Caco-2 (cell line): ENCODE measurements around the gene NDEL1. TPM values are rescaled to one million over a fixed set of nuclear protein-coding genes. Genes with fewer than 3 reads are reported as not detected.

ENCODE experiments used
- BruUV-seq: library from RNA; stranded (reverse); fragments of 400-500 nt; replicated peaks from 2 replicates; lab custom pipeline; 2021; lab: Mats Ljungman, UMichigan
- CTCF ChIA-PET: fragments of 300-600 bp; sonication (Branson Sonifier 250); formaldehyde crosslinking; loops from one replicate; lab custom pipeline; 2022; ENCODE audit warnings: antibody characterized with exemption; lab: Charles Lee
- POLR2A ChIA-PET: fragments of 300-600 bp; sonication (Branson Sonifier 250); formaldehyde crosslinking; loops from one replicate; lab custom pipeline; 2022; ENCODE audit warnings: antibody characterized with exemption; lab: Charles Lee
- DNase-seq, 2 experiments: peaks; one replicate each; pipeline versions ENCODE4 v3.0.0 to v3.0.0-alpha.2; 2020 to 2022
- H3K27me3 ChIP-seq: replicated peaks from 2 replicates; pipeline ENCODE4 v1.6.0; 2011; ENCODE audit warnings: low read length; ENCODE audit not compliant: control insufficient read depth, insufficient read depth
- H3K36me3 ChIP-seq: 2 replicates; pipeline ENCODE4 v1.5.1; 2011; ENCODE audit warnings: low read length; ENCODE audit not compliant: control insufficient read depth, insufficient read depth
- H3K4me1 ChIP-seq: fragments of 250-450 bp; sonication (Bioruptor Pico); 2 replicates; pipeline ENCODE4 v1.5.1; 2020; ENCODE audit warnings: mild to moderate bottlenecking
- H3K4me3 ChIP-seq: 2 replicates; pipeline ENCODE4 v1.5.1; 2011; ENCODE audit warnings: low read depth, mild to moderate bottlenecking, control low read depth, low read length
- H3K9me3 ChIP-seq: fragments of 250-450 bp; sonication (Bioruptor Pico); 2 replicates; pipeline ENCODE4 v1.5.1; 2020; ENCODE audit warnings: mild to moderate bottlenecking, moderate library complexity
- H3K27ac Mint-ChIP-seq: one replicate; pipeline ENCODE4 v1.8.0; 2022; ENCODE audit warnings: mixed read lengths; ENCODE audit not compliant: unreplicated experiment
- H3K27me3 Mint-ChIP-seq: one replicate; pipeline ENCODE4 v1.8.0; 2022; ENCODE audit warnings: mixed read lengths; ENCODE audit not compliant: insufficient read depth, unreplicated experiment
- H3K36me3 Mint-ChIP-seq: one replicate; pipeline ENCODE4 v1.8.0; 2022; ENCODE audit warnings: mild to moderate bottlenecking, mixed read lengths; ENCODE audit not compliant: insufficient read depth, unreplicated experiment
- H3K4me1 Mint-ChIP-seq: one replicate; pipeline ENCODE4 v1.8.0; 2022; ENCODE audit warnings: low read depth, mixed read lengths; ENCODE audit not compliant: unreplicated experiment
- H3K4me3 Mint-ChIP-seq: one replicate; pipeline ENCODE4 v1.8.0; 2022; ENCODE audit warnings: mild to moderate bottlenecking, moderate library complexity, mixed read lengths; ENCODE audit not compliant: unreplicated experiment
- H3K9me3 Mint-ChIP-seq: one replicate; pipeline ENCODE4 v1.8.0; 2022; ENCODE audit warnings: mixed read lengths; ENCODE audit not compliant: unreplicated experiment
- intact Hi-C: fragments of 100-400 bp; cut with micrococcal nuclease; formaldehyde crosslinking; loops from one replicate; pipeline ENCODE4 v1.10.0; 2022; ENCODE audit not compliant: unreplicated experiment
- total RNA-seq: library from RNA; stranded (reverse); gene quantifications from 2 replicates; pipeline ENCODE4 v1.2.3, GENCODE V29; 2022
- TF ChIP-seq, protein P1 (sequence below), 2 experiments: fragments of 200-600 bp in 1 of 2; IDR thresholded peaks; 1 replicate in 1 of 2; 2 replicates in 1 of 2; pipeline versions ENCODE4 v1.5.1 to v1.8.0; 2011 to 2022; ENCODE audit warnings: antibody characterized with exemption in 1 of 2, control low read depth in 1 of 2, inconsistent platforms in 1 of 2, low read depth in 1 of 2, low read length in 1 of 2, mild to moderate bottlenecking in 1 of 2, moderate library complexity in 1 of 2; ENCODE audit not compliant: insufficient read depth in 1 of 2, severe bottlenecking in 1 of 2, unreplicated experiment in 1 of 2

NDEL1 gene
- total RNA-seq, 1 experiment from 2014 or later: 32.2 TPM

DNA sequence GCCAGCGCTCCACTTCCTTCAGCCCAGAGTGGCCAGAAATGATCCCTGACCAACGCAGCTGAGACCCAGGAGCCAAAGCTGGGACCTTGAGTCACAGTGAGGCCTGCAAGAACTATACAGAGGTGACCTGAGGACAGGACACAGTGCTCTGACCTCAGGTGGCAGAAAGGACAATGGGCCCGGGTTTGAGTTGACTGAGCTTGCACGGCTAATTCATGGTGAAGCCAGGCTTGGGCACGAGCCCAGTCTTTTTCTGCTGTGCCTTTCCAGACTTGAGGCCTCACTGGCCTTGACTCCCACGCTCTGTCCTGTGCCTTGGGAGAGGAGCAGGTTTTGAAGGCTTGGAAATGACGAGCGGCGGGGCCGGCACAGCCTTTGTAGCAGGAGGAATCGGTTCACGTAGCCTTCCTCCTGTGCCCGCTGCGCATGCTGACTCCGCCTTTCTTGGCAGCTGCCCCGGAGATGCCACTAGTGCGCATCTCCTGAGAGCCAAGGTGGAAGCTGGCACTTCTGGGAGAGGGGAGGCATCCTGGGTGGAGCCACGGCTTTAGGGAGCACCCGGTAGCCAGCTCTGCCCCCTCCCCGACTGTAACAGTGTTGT lies 34.9 kb downstream of the NDEL1 start:
- Mint-ChIP-seq H3K36me3 (peaks cover 50% of the 10 kb centered on the region), H3K27ac (no peak overlapping the region), H3K4me1 (no peaks in the 10 kb centered on the region), H3K27me3 (no peaks in the 10 kb centered on the region), H3K4me3 (no peak overlapping the region), H3K9me3 (no peaks in the 10 kb centered on the region)
- ChIA-PET CTCF (no interaction called here), POLR2A (no interaction called here)
- Histone ChIP-seq H3K27me3 (no peaks in the 10 kb centered on the region), H3K36me3 (no peaks in the 10 kb centered on the region), H3K9me3 (no peaks in the 10 kb centered on the region), H3K4me3 (no peak overlapping the region), H3K4me1 (no peaks in the 10 kb centered on the region)
- intact Hi-C loops: no loop called here
- TF ChIP-seq, protein P1, sequence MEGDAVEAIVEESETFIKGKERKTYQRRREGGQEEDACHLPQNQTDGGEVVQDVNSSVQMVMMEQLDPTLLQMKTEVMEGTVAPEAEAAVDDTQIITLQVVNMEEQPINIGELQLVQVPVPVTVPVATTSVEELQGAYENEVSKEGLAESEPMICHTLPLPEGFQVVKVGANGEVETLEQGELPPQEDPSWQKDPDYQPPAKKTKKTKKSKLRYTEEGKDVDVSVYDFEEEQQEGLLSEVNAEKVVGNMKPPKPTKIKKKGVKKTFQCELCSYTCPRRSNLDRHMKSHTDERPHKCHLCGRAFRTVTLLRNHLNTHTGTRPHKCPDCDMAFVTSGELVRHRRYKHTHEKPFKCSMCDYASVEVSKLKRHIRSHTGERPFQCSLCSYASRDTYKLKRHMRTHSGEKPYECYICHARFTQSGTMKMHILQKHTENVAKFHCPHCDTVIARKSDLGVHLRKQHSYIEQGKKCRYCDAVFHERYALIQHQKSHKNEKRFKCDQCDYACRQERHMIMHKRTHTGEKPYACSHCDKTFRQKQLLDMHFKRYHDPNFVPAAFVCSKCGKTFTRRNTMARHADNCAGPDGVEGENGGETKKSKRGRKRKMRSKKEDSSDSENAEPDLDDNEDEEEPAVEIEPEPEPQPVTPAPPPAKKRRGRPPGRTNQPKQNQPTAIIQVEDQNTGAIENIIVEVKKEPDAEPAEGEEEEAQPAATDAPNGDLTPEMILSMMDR (IDR thresholded peaks at IDR 0.05; ENCODE audit: insufficient read depth in 1 of 2, low read depth in 1 of 2, low read length in 1 of 2, severe bottlenecking in 1 of 2, unreplicated experiment in 1 of 2): no peak
- BruUV-seq: no TSS peak
- no peak for DNase-seq

DNA sequence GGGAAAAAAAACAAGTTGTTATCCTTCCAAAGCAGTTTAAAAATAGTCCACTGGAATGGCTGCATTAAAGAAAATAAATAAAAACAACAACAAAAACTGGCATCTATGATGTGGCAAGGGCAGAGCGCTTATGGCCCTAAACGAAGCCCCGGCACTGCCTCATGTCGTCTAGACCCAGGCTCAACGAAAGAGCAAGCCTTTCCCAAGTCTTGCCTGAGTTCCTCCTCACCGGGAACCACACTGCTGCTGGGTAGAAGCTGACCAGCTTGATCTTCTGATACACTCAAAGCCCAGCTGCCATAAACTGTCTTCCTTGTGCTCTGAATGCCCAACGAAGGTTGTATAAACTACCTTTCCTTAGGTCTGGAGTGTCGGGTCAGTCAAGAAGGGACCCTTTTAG lies 37.0 kb downstream of the NDEL1 start:
- Histone ChIP-seq H3K9me3 (no peaks in the 10 kb centered on the region), H3K4me3 (no peak overlapping the region), H3K27me3 (no peaks in the 10 kb centered on the region), H3K36me3 (no peaks in the 10 kb centered on the region), H3K4me1 (no peaks in the 10 kb centered on the region)
- Mint-ChIP-seq H3K4me3 (no peak overlapping the region), H3K36me3 (peaks cover 54% of the 10 kb centered on the region), H3K4me1 (no peaks in the 10 kb centered on the region), H3K27me3 (no peaks in the 10 kb centered on the region), H3K27ac (no peak overlapping the region), H3K9me3 (no peaks in the 10 kb centered on the region)
- ChIA-PET POLR2A (no interaction called here), CTCF (no interaction called here)
- DNase-seq: no peak
- BruUV-seq: no TSS peak
- intact Hi-C loops: no loop called here
- TF ChIP-seq, protein P1 (IDR thresholded peaks at IDR 0.05; ENCODE audit: insufficient read depth in 1 of 2, low read depth in 1 of 2, low read length in 1 of 2, severe bottlenecking in 1 of 2, unreplicated experiment in 1 of 2): no peak

DNA sequence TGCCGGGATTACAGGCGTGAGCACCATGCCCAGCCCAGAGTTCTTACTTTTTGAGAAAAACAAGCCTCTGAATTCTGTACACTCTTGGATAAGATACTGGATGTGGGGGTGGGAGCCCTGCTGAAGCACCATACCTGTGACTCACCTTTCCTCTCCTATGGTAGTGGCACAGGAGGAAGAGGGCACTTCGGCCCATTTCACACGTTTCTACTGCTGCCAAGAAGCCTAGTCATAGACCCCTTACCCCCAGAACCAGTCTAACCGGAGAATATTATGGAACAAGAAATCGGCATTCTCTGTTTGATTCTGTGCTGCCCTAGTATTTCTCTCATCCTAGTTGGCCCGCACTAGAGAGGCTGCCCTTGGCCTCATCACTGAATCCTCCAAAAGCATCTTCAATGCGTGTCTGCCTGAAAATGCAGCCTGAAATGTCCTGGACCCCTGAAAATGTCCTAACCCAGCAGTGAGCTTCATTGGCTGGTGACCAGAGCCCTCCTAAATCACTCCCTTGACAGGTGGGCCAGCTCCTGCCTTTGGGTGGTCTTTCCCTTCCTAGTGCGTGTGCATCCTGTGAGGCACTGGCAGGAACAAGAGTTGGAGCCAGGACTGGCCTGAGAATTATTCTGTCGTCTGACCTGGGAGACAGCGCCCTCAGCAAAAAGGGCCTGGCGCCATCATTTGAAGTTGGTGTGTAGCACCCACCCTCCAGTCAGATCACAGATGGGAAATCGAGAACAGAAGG lies 37.9 kb downstream of the NDEL1 start:
- Mint-ChIP-seq H3K4me1 (no peaks in the 10 kb centered on the region), H3K4me3 (no peak overlapping the region), H3K27ac (no peak overlapping the region), H3K36me3 (peaks cover 61% of the 10 kb centered on the region), H3K27me3 (no peaks in the 10 kb centered on the region), H3K9me3 (no peaks in the 10 kb centered on the region)
- no peak overlapping the region for H3K4me3 ChIP-seq
- DNase-seq: no peak
- no peaks in the 10 kb centered on the region for H3K9me3 ChIP-seq
- TF ChIP-seq, protein P1 (IDR thresholded peaks at IDR 0.05; ENCODE audit: insufficient read depth in 1 of 2, low read depth in 1 of 2, low read length in 1 of 2, severe bottlenecking in 1 of 2, unreplicated experiment in 1 of 2): no peak
- H3K27me3 ChIP-seq: no peaks in the 10 kb centered on the region
- no peaks in the 10 kb centered on the region for H3K4me1 ChIP-seq
- ChIA-PET CTCF (no interaction called here), POLR2A (no interaction called here)
- H3K36me3 ChIP-seq: no peaks in the 10 kb centered on the region
- intact Hi-C loops: no loop called here
- no TSS peak for BruUV-seq
